KOPT-K1 (cell line): ENCODE results near the gene SOX5.

Experiments
- H3K27ac ChIP-seq: fragments of 200-600 bp; sonication (generic); 2 replicates; pipeline ENCODE4 v1.5.1; 2016; ENCODE audit warnings: antibody characterized with exemption, mild to moderate bottlenecking, low read depth, low read length; ENCODE audit not compliant: poor library complexity, severe bottlenecking
- H3K36me3 ChIP-seq: fragments of 200-600 bp; sonication (generic); 2 replicates; pipeline ENCODE4 v1.5.1; 2017; ENCODE audit warnings: antibody characterized with exemption, mild to moderate bottlenecking, low read length, moderate library complexity; ENCODE audit not compliant: insufficient read depth
- H3K9me3 ChIP-seq: fragments of 200-600 bp; sonication (generic); 2 replicates; pipeline ENCODE4 v1.5.1; 2017; ENCODE audit warnings: antibody characterized with exemption, low read length, mild to moderate bottlenecking; ENCODE audit not compliant: insufficient read depth, poor library complexity, severe bottlenecking

The SOX5 gene

DNA sequence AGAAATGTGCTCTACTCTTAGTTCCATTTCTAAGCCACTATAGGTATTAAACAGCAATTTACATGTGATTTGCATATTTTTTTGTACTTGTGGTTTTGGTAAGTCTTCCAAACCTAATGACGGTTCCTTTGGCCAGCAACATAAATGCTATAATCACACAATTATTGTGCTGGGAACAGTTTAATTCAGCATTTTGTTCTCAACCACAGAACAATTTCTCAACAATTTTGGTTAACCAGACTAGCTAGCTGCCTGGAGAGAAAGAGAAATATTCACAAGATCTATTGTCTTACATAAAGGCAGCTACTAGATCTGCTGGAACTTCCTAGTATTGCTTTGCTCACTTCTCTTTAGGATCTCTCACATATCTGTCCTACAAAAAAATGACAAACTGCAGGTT is 265.3 kb downstream of the SOX5 start:
- Histone ChIP-seq H3K36me3 (no peaks in the 10 kb centered on the region), H3K27ac (no peak overlapping the region), H3K9me3 (no peaks in the 10 kb centered on the region)

DNA sequence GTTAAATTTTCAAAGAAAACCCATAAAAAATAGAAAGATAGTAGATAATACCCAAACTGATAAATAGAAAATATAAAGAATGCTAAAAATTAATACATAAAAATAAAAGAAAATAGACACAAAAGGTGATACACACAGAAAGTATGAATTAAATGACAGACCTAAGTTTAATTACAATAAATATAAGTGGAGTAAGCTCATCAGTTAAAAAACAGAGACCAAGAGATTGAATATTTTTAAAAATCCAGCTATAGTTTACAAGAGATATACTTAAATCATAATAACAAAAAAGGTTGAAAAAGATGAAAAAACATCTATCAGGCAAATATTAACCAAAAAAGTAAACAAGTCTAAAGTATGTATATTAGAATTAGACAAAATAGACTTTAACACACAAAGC is 268.2 kb downstream of the SOX5 start:
- Histone ChIP-seq H3K9me3 (no peaks in the 10 kb centered on the region), H3K27ac (no peak overlapping the region), H3K36me3 (no peaks in the 10 kb centered on the region)

DNA sequence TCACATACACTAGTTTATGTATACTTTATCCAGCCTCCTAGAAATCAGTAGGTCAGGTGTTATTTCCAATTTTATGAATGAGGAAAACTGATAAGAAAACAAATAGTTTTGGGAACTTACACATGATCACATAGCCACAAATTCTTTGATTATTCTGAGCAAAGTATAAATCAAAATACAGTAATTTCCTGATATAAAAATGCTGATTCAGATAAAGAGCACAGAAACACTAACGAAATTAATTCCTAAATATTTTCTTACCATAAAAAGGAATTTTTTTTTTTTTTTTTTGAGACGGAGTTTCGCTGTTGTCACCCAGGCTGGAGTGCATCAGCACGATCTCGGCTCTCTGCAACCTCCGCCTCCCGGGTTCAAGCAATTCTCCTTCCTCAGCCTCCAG is 275.4 kb downstream of the SOX5 start:
- no peak overlapping the region for H3K27ac ChIP-seq
- no peaks in the 10 kb centered on the region for H3K9me3 ChIP-seq
- H3K36me3 ChIP-seq, result no peaks in the 10 kb centered on the region

DNA sequence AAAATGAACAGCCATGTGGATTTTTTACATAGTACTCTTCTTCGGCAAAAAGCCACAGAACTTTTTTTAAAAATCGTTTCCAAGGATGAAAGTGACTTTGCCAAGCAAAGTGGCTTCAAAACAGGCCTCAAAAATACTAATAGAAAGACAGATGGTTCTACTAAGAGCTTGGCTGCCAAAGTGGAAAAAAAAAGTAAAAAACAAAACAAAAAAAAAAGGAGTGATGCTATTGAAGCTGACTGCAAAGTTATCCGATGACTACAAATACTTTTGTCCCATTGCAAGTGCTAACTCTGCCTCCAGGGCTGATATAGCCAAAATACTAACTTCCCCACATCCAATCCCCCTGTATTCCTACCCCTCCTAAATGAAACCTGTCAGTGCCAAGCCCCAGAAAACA is 277.6 kb downstream of the SOX5 start:
- H3K27ac ChIP-seq, result no peak overlapping the region
- no peaks in the 10 kb centered on the region for H3K9me3 ChIP-seq
- no peaks in the 10 kb centered on the region for H3K36me3 ChIP-seq

DNA sequence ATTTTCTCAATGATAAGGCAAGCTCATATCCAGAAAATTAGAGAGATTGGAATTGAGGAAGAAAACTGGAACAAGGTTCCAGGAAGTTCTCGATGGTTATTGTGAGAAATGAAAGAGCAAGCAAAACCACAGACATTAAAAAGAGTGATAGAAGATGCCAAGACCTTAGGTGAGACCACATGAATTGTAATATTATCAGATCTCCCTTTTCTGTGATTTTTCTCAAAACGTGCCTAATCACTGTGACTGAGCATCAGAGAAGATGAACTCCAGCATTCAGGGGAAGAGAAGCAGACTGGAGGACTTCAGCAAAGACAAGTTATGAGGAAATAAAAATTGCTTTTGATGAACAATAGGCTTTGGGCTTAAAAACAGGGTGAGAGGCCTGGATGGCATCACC is 278.8 kb downstream of the SOX5 start:
- Histone ChIP-seq H3K27ac (no peak overlapping the region), H3K9me3 (no peaks in the 10 kb centered on the region), H3K36me3 (no peaks in the 10 kb centered on the region)

DNA sequence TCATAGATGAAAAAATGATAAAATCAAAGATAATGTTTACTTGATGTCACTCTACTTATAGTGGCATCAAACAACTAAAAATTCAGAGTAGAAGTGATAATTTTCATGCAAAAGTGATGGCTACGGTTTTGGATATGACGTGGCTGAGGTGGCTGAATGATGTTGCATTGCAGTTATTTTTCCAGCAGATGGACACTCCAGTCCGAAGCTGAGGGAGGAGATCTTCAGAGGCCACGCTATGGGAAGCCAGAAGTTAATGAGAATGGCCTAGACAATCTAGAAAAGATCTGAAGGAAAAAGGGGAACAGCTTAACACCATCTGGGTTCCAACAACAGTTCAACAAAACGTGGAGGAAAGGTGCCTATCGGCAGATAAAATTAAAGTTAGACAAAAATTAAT is 279.8 kb downstream of the SOX5 start:
- H3K27ac ChIP-seq, result no peak overlapping the region
- no peaks in the 10 kb centered on the region for H3K36me3 ChIP-seq
- no peaks in the 10 kb centered on the region for H3K9me3 ChIP-seq

DNA sequence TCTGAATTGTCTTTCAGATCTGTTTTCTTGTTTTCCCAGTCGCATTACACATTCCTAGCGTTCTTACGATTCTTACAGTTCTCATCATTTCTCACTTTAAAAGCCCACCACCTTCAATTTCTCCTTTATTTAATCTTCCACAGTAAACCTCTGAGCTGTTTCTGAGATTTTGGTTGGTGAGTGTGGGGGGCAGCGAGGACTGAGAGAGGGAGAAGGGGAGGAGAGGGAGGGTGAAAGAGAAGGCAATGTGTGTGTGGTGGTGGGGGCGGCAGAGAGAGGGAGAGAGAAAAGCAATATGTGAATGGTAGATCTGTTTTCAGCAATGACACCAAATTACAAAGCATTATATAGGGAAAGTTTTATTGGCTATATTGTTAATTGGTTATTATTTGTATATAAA is 282.6 kb downstream of the SOX5 start:
- no peaks in the 10 kb centered on the region for H3K36me3 ChIP-seq
- H3K9me3 ChIP-seq, result no peaks in the 10 kb centered on the region
- H3K27ac ChIP-seq, result no peak overlapping the region

DNA sequence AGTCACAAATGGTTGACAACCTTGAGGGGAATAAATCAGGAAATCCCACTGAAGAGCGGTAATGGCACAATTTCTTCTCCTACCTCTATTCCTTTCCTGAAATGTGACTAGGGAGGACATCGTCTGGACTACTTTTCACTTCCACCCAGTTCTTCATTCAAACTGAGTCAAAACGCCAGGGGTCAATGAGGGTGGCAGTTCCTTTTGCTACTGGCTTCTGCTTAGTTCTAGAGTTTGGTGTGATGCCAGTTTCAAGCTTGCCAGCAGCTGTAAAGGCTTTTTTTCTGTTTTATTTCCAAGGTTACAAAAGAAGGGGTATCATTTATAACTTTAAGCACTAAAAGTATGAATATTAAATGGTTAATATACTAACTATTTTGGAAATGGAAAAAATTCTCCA is 286.5 kb downstream of the SOX5 start:
- H3K36me3 ChIP-seq, result no peaks in the 10 kb centered on the region
- H3K27ac ChIP-seq, result no peak overlapping the region
- H3K9me3 ChIP-seq, result no peaks in the 10 kb centered on the region

DNA sequence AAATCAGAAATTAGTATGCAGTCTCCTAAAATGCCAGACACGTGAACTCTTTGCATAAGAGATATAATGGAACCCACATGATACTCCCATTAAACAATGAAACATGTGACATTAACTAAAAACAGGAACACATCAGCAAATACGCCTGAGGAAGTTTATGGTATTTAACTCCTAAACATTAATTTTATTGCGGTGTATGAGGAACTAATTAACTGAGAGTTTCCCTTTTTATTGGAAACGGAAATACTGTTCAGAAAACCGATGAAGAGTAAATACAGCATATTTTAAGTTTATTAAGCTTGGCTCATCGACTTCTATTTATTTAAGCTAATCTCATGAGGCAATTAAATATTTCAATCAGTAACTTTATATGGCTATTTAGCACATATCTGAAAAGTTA is 290.3 kb downstream of the SOX5 start:
- H3K36me3 ChIP-seq, result no peaks in the 10 kb centered on the region
- no peaks in the 10 kb centered on the region for H3K9me3 ChIP-seq
- H3K27ac ChIP-seq, result no peak overlapping the region

DNA sequence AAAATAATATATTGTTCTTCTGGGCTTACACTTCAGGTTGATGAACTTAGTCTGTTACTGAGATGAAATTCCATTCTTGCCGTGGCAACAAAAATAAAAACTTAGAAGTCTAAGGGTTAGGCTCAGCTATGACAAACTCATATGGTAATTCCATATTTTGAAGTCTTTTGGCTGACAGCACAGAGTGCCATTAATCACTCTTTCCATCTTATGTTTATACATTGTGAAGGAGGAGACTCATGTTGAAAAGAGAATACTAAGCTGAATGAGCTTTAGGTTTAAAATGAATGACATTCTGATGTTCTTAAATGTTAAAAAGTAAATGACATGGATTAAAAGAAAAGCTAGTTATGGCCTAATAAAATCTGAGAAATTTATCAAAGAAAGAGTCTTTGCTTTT is 291.9 kb downstream of the SOX5 start:
- no peaks in the 10 kb centered on the region for H3K9me3 ChIP-seq
- no peak overlapping the region for H3K27ac ChIP-seq
- no peaks in the 10 kb centered on the region for H3K36me3 ChIP-seq

DNA sequence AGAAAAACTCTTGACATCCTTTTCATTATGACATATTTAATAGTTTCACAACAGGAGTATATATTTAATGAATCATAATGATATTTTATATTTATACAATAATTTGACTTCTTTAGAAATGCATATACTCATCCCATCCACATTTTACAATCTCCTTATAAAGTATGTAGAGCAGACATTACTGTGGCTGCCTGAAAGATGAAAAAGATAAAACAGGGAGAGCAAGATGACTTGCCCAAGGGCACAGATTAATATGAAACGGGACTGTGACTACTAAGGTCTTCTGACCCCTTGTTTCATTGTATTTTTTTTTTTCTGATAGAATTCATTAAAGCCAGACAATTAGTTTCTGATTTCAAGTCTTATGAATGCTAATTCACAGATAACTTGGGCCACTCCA is 293.6 kb downstream of the SOX5 start:
- Histone ChIP-seq H3K27ac (no peak overlapping the region), H3K36me3 (no peaks in the 10 kb centered on the region), H3K9me3 (no peaks in the 10 kb centered on the region)

DNA sequence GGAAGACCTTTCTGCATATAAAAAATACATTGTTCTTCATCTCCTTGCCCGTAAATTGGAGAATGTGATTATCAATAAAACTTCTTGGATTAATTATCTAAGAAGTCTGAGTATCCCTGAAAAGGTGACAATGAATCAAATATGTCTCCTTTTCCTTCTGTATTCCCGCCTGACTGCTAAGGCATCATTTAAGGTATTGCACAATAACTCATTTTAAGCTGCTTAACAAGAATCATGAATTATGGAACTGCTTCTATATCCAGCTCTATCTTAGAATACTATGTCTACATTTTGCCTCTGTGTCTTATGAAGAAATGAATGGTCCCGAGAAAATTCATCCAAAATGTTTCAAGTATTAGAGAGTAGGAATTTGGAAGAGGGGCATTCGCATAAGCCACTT is 294.4 kb downstream of the SOX5 start:
- Histone ChIP-seq H3K9me3 (no peaks in the 10 kb centered on the region), H3K36me3 (no peaks in the 10 kb centered on the region), H3K27ac (no peak overlapping the region)

DNA sequence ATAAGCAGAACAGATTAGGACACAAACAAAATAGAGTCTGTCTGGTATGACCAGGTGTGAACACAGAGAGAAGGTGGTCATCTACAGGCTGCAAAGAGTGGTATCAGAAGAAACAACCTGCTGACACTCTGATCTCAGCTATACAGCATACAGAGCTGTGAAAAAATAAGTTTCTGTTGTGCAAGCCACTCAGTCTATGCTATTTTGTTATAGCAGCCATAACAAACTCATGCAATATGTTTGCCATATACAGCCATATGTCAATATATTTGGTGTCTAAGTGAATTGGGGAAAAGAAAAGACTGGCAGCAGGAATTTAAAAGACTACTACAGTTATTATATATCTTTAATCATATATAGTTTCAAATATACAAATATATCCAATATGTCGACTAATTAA is 300.9 kb downstream of the SOX5 start:
- Histone ChIP-seq H3K36me3 (no peaks in the 10 kb centered on the region), H3K9me3 (no peaks in the 10 kb centered on the region), H3K27ac (no peak overlapping the region)

DNA sequence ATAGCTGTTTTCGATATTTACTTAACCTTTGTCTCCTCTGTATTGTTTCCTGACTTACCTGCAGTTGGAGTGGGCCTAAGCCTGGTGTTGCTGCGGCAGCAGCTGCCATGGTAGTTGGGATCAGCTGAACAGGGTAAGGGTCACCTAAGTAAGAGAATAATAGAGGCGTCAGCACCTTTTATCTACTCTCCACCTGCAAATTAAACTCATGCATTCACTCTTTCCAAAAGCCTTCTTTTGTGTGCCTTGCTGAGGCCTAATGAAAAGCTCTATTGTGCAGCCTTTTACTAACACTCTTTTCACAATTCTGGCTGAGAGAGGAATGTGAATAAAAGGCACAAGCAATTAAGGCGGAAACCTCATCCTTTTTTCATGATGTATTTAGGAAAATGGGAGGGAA is 308.7 kb downstream of the SOX5 start:
- Histone ChIP-seq H3K9me3 (no peaks in the 10 kb centered on the region), H3K27ac (no peak overlapping the region), H3K36me3 (no peaks in the 10 kb centered on the region)

DNA sequence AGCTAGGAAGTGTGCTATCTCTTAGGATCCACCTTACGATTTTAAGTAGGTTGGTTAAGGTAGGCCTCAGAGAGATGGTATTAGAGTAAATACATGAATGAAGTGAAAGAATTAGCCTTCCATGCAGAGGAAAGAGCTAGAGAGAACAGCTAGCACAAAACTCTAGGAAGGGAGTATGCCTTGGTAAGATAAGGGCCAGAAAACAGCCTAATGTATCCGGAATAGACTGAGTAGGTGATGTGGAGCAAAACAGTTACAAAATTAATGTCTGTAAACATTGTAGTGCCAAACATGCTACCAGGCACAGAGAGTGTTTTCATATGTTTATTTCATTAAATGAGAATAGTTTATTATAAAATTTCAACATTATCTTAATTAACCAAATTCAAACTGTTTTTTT is 315.1 kb downstream of the SOX5 start:
- Histone ChIP-seq H3K27ac (no peak overlapping the region), H3K9me3 (no peaks in the 10 kb centered on the region), H3K36me3 (no peaks in the 10 kb centered on the region)

DNA sequence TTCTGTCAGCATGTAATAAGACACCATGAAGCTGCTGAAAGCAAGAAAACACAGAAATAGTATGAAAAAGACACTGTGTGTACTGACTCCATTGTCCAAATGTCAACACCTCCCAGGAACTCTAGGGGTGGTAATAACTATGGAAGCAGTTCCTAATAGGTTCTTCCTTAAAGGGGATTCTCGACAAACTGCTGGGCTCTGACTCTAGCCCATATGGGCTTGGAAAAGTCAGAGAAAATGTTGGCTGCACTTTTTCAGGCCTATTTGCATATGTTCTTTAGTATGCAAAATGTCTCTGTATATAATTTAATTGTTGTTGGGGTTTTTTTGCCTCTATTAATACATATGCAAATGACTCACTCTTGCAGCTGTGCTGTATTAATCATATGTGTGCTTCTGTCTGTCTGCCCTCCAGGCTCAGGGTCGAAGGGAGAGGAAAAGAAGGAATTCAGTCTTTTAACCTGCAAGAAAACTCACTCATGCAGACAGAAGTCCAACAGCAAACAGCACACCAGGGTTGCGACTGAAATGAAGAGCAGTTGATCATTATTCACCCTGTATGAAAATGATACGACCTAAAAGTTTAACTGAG is 317.6 kb downstream of the SOX5 start:
- no peaks in the 10 kb centered on the region for H3K36me3 ChIP-seq
- no peak overlapping the region for H3K27ac ChIP-seq

DNA sequence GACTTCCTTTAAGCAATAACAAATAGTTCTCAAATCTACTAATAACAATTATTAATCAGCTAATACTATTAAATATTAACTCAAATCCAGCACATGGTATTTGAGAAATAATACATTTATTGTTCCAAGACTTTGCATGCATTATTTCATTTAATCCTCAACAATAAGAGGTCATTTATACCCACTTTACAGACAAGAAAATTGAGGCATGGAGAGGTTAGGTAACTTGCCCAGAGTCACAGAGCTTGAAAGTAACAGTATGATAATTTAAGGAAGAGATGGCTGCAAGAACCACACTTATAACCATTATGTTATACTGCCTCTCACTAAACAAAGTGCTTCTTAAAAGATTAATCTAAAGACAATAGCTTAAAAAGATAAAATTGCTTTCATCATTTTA is 318.9 kb downstream of the SOX5 start:
- Histone ChIP-seq H3K9me3 (no peaks in the 10 kb centered on the region), H3K27ac (no peak overlapping the region), H3K36me3 (no peaks in the 10 kb centered on the region)

More for the DNA sequence above, 317.6 kb downstream of the SOX5 start:
- no peaks in the 10 kb centered on the region for H3K9me3 ChIP-seq
